SKM-1 (cell line): ENCODE data around the gene GLMP.

ENCODE experiments used
- DNase-seq: peaks from one replicate; lab custom pipeline; 2025; ENCODE audit not compliant: unreplicated experiment; lab: John Stamatoyannopoulos, UW

Gene GLMP

GRCh38 chr1:156251527-156251926, 44.0 kb downstream of the GLMP start:
- no peak for DNase-seq

GRCh38 chr1:156249593-156249992, 45.9 kb downstream of the GLMP start:
- DNase-seq: no peak

GRCh38 chr1:156248323-156248683, 47.2 kb downstream of the GLMP start:
- no peak for DNase-seq

GRCh38 chr1:156247460-156248322, 47.8 kb downstream of the GLMP start, which contains the start of gene PAQR6:
TSS of gene PAQR6 (minus strand) at chr1:156248056. CDS start at chr1:156246731, 1,325 bp downstream.
- DNase-seq: no peak

- DNase-seq: no peak
Observed at GRCh38 chr1:156246781-156247459, 48.6 kb downstream of the GLMP start.

DNA sequence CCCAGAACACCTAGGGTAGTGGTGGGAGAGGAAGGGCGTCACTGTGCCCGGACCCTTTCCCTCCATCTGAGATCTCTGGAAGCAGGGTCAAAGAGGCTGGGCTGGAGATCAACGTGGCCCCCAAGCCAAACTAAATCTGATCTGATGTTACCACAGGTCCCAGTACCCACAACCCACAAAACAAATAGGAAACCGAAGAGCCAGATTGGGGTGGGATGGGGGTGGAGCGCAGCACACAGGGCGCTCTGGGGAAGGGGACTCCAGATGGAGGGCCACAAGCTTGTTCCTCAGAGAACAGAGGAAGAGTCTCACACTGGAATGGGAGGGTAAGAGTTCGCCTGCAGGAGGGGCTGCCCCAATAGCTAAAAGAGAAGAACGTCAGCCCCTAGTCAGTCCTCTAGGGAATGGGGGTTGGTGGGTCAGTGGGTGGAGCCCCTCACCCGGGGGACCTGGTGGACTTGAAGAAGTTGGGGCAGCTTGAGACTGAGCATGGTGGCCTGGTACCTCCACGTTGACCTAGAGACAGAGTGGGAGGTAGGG, 49.2 kb downstream of the GLMP start:
- DNase-seq: no peak

DNA sequence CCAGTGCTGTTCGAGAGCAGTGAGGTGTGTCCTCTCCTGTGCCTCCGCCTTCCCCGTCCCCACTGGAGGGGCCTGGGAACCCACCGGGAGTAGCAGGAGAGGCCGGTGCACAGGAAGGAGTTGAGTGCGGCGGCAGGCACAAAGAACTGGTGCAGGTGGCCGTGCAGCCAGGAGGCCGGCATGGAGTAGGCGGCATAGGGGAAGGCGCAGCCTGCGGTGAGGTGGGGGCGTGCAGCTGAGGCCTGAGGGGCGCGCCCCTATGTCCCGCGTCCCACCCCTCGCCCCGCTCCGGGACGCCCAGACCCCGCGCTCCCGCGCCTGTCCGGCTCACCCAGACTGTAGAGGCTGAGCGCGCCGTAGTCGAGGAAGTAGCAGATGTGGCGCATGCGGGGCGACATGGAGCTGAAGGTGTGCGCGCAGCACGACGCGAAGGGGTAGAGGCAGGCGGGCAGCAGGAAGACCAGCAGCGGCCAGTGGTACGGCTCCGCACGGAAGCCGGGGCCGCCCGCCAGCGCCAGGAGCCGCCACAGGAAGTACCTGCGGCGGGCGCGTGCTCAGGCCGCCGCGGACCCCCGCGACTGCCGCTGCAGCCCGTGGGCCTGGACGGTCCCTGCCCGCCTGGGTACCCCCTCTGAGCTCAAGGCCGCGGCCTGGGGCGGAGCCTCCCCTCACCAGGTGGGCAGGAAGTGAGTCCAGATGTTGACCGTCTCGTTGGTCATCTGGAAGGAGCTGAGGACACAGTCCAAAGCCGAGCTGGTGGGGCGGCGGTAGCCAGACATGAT, 49.8 kb downstream of the GLMP start:
- DNase-seq: no peak

GRCh38 chr1:156244712-156245111, 50.8 kb downstream of the GLMP start:
- no peak for DNase-seq

- no peak for DNase-seq
Observed at GRCh38 chr1:156244126-156244525, 51.4 kb downstream of the GLMP start.

GRCh38 chr1:156242738-156243137, 52.7 kb downstream of the GLMP start:
- no peak for DNase-seq
